Measurements from ENCODE around the gene NAGLU.

The NAGLU gene

DNA sequence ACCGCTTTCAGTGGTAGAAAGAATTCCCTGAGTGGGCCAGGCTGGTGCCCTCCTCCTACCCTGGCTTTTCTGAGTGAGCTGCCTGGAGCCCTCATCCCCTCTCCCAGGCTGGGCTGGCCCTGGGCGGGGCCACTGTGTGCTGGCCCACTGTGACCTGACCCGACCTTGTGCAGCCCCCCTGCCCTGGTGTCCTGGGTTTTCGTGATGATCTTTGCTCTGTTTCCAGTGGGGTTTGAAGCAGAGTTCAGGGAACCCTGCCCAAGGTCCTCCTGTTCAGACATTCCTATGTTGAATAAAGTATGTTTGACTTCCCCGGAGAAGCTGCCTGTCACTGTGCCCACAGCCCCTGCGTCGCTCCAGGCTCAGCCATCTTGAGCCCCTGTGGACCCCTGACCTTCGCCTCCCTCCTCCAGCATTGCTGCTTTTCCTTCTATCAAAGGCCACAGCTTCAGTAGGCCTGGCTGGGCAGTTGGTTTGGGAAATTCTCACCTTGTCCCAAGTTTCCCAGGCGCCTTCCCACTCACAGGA is 13.7 kb upstream of the NAGLU start:
- Histone ChIP-seq H3K9ac (peak overlapping the region in 1 of 11 experiments; percentile 5; a peak in 1 of 22 replicates), H3K4me1 (peaks cover 28 to 69% (median 49%) of the 10 kb centered on the region in 10 experiments)
- no peak for TF ChIP-seq Cebpa-rat (IDR thresholded peaks at IDR 0.05)

DNA sequence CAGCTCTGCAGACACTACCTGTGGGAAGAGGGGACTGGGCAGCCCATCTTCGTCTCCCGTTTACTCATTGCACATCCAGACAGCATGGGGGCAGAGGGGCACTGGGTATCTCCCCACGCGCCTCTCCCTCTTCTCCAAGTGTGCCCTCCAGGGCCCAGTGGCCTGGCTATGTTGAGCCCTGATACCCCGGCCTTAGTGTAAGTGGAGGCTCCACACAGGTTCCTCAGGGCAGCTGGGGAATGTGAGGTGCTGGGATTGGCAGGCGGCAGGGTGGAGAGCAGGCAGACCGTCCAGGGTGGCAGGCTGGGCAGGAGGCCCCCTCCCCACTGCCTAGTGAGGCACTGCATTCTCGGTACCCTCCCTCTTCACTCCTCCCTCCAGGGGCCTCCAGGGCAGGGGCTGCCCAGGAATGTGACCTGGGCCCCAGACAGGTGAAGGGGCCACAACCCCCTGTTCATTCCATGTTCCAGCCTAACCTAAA is 13.2 kb upstream of the NAGLU start:
- Histone ChIP-seq H3K27ac (no peak overlapping the region), H3K4me1 (peaks cover 28 to 64% (median 46%) of the 10 kb centered on the region in 10 experiments), H4K20me1 (peaks cover 0 to 52% (median 0%) of the 10 kb centered on the region in 11 experiments; a peak in 5 of 22 replicates)

More for the DNA sequence above, 13.7 kb upstream of the NAGLU start:
- Histone ChIP-seq H3K9me3 (replicated peaks in 1 of 11) (no peaks in the 10 kb centered on the region), H3K4me2 (no peak overlapping the region), H3K27me3 (no peaks in the 10 kb centered on the region), H4K20me1 (peaks cover 0 to 56% (median 0%) of the 10 kb centered on the region in 11 experiments; a peak in 5 of 22 replicates), H3K27ac (no peak overlapping the region), H3K36me3 (peaks cover 0 to 48% (median 0%) of the 10 kb centered on the region in 11 experiments; a peak in 7 of 22 replicates), H3K4me3 (no peak overlapping the region)

DNA sequence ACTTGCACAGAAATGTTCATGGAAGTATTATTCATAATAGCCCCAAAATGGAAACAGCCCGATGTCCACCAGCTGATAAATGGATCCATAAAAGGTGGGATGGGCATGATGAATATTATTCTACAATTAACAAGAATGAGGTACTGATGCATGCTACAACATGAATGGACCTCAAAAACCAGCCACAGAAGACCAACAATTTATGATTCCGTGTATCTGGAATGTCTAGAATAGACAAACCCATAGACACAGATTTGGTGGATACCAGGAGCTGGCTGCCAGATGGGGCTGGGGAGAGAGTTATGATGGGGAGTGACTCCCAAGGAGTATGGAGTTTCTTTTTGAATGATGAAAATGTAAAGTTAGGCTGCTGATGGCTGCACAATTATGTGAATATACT is 10.8 kb upstream of the NAGLU start:
- H3K27me3 ChIP-seq, result no peaks in the 10 kb centered on the region
- no peaks in the 10 kb centered on the region for H3K9me3 ChIP-seq (replicated peaks in 1 of 11)
- H3K4me2 ChIP-seq, result no peak overlapping the region
- no peak overlapping the region for H3K9ac ChIP-seq
- no peak for TF ChIP-seq Cebpa-rat (IDR thresholded peaks at IDR 0.05)
- no peak overlapping the region for H3K27ac ChIP-seq
- peaks cover 0 to 39% (median 0%) of the 10 kb centered on the region in 11 experiments; a peak in 7 of 22 replicates for H3K36me3 ChIP-seq
- peaks cover 16 to 60% (median 37%) of the 10 kb centered on the region in 10 experiments for H3K4me1 ChIP-seq
- peaks cover 0 to 32% (median 0%) of the 10 kb centered on the region in 11 experiments; a peak in 5 of 22 replicates for H4K20me1 ChIP-seq
- no peak overlapping the region for H3K4me3 ChIP-seq

More for the DNA sequence above, 13.2 kb upstream of the NAGLU start:
- Histone ChIP-seq H3K4me2 (no peak overlapping the region), H3K9me3 (replicated peaks in 1 of 11) (no peaks in the 10 kb centered on the region), H3K4me3 (no peak overlapping the region), H3K27me3 (no peaks in the 10 kb centered on the region), H3K36me3 (peaks cover 0 to 48% (median 0%) of the 10 kb centered on the region in 11 experiments; a peak in 7 of 22 replicates), H3K9ac (no peak overlapping the region; a peak in 1 of 22 replicates)
- no peak for TF ChIP-seq Cebpa-rat (IDR thresholded peaks at IDR 0.05)

DNA sequence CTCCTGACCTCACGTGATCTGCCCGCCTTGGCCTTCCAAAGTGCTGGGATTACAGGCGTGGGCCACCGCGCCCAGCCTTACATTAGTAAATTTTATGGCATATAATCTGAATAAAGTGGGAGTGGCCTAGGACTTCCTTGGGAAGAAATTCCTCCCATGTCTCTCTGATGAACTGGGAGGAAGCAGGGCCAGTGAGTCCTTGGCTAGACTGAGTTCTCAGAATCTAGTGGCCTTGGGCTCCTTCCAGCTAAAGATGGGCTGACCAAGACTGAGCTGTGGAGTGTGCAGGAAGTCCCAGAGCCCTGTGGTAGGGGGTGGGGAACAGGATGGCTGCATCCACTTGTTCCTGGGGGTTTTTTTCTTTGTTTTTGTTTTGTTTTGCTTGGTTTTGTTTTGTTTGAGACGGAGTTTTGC is 10.0 kb upstream of the NAGLU start:
- H3K9ac ChIP-seq, result no peak overlapping the region
- H3K27me3 ChIP-seq, result no peaks in the 10 kb centered on the region
- no peak overlapping the region for H3K27ac ChIP-seq
- H3K4me3 ChIP-seq, result no peak overlapping the region
- TF ChIP-seq Cebpa-rat (IDR thresholded peaks at IDR 0.05), result no peak
- H3K36me3 ChIP-seq, result peaks cover 0 to 32% (median 0%) of the 10 kb centered on the region in 11 experiments; a peak in 7 of 22 replicates
- H3K4me1 ChIP-seq, result peaks cover 24 to 60% (median 40%) of the 10 kb centered on the region in 10 experiments
- H3K9me3 ChIP-seq (replicated peaks in 1 of 11), result no peaks in the 10 kb centered on the region
- peaks cover 0 to 24% (median 0%) of the 10 kb centered on the region in 11 experiments; a peak in 5 of 22 replicates for H4K20me1 ChIP-seq
- H3K4me2 ChIP-seq, result peak overlapping the region in 10 of 11 experiments; percentile 31 to 59 (median 40); a peak in 14 of 22 replicates

DNA sequence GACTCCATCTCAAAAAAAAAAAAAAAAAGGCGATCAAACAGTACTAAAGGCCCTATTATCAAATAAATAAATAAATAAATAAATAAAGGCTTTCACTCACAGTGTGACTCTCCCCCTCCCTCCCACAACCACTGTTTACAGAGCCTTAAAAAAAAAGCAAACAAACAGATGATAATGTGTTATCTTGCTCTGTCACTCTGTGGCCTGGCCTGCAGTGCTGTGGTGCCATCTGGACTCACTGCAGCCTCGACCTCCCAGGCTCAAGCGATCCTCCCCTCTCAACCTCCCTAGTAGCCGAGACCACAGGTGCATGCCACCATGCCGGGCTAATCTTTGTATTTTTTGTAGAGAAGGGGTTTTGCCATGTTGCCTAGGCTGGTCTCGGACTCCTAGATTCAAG is 8.1 kb upstream of the NAGLU start:
- peaks cover 0 to 5% (median 0%) of the 10 kb centered on the region in 11 experiments; a peak in 4 of 22 replicates for H4K20me1 ChIP-seq
- peaks cover 0 to 13% (median 0%) of the 10 kb centered on the region in 11 experiments; a peak in 5 of 22 replicates for H3K36me3 ChIP-seq
- no peak overlapping the region for H3K4me2 ChIP-seq
- no peaks in the 10 kb centered on the region for H3K9me3 ChIP-seq (replicated peaks in 1 of 11)
- no peaks in the 10 kb centered on the region for H3K27me3 ChIP-seq
- no peak overlapping the region for H3K9ac ChIP-seq
- no peak overlapping the region for H3K4me3 ChIP-seq
- peaks cover 39 to 62% (median 55%) of the 10 kb centered on the region in 10 experiments for H3K4me1 ChIP-seq
- H3K27ac ChIP-seq, result no peak overlapping the region
- TF ChIP-seq Cebpa-rat (IDR thresholded peaks at IDR 0.05), result no peak

DNA sequence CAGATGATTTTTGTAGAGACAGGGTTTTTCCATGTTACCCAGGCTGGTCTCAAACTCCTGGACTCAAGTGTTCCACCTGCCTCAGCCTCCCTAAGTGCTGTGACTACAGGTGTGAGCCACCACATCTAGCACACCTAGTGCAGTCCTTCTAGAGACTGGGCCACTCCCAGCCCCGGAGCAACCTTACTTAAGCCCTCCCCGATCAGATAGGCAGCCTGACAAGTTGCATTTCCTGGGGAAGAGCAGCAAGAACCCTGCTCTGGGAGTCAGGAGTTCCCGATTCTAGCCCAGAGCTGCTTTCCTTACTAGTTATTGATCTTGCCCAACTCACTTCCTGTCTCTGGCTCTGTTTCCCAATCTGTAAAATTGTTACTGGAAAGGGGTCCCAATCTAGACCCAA is 7.0 kb upstream of the NAGLU start:
- Histone ChIP-seq H3K9me3 (replicated peaks in 1 of 11) (no peaks in the 10 kb centered on the region), H3K36me3 (peaks cover 0 to 2% (median 0%) of the 10 kb centered on the region in 11 experiments; a peak in 2 of 22 replicates), H3K4me3 (no peak overlapping the region), H4K20me1 (no peaks in the 10 kb centered on the region), H3K4me2 (peak overlapping the region in 8 of 11 experiments; percentile 14 to 89 (median 84); a peak in 13 of 22 replicates), H3K4me1 (peaks cover 43 to 71% (median 62%) of the 10 kb centered on the region in 10 experiments), H3K27ac (peak overlapping the region in 1 of 11 experiments; percentile 21; a peak in 1 of 22 replicates), H3K9ac (peak overlapping the region in 1 of 11 experiments; percentile 8; a peak in 1 of 22 replicates), H3K27me3 (no peaks in the 10 kb centered on the region)
- TF ChIP-seq Cebpa-rat (IDR thresholded peaks at IDR 0.05), result no peak

DNA sequence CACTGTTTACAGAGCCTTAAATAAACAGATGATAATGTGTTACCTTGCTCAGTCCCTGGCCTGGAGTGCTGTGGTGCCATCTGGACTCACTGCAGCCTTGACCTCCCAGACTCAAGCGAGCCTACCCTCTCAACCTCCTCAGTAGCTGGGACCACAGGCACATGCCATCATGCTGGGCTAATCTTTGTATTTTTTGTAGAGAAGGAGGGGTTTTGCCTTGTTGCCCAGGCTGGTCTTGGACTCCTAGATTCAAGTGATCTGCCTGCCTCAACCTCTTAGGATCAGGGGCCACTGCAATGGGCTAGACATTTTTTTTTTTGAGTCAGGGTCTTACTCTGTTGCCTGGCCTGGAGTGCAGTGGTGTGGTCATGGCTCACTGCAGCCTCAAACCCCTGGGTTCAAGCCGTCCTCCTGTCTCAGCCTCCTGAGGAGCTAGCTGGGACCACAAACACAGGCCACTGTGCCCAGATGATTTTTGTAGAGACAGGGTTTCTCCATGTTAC is 5.0 kb upstream of the NAGLU start:
- peaks cover 53 to 77% (median 72%) of the 10 kb centered on the region in 10 experiments for H3K4me1 ChIP-seq
- H4K20me1 ChIP-seq, result no peaks in the 10 kb centered on the region
- peak overlapping the region; percentile 78 to 96 (median 86); a peak in 19 of 22 replicates for H3K4me2 ChIP-seq
- H3K27ac ChIP-seq, result peak overlapping the region in 1 of 11 experiments; percentile 74; a peak in 3 of 22 replicates
- no peak overlapping the region; a peak in 1 of 22 replicates for H3K9ac ChIP-seq
- H3K36me3 ChIP-seq, result no peaks in the 10 kb centered on the region
- no peaks in the 10 kb centered on the region for H3K9me3 ChIP-seq (replicated peaks in 1 of 11)
- no peaks in the 10 kb centered on the region for H3K27me3 ChIP-seq
- H3K4me3 ChIP-seq, result no peak overlapping the region
- TF ChIP-seq Cebpa-rat (IDR thresholded peaks at IDR 0.05), result no peak

DNA sequence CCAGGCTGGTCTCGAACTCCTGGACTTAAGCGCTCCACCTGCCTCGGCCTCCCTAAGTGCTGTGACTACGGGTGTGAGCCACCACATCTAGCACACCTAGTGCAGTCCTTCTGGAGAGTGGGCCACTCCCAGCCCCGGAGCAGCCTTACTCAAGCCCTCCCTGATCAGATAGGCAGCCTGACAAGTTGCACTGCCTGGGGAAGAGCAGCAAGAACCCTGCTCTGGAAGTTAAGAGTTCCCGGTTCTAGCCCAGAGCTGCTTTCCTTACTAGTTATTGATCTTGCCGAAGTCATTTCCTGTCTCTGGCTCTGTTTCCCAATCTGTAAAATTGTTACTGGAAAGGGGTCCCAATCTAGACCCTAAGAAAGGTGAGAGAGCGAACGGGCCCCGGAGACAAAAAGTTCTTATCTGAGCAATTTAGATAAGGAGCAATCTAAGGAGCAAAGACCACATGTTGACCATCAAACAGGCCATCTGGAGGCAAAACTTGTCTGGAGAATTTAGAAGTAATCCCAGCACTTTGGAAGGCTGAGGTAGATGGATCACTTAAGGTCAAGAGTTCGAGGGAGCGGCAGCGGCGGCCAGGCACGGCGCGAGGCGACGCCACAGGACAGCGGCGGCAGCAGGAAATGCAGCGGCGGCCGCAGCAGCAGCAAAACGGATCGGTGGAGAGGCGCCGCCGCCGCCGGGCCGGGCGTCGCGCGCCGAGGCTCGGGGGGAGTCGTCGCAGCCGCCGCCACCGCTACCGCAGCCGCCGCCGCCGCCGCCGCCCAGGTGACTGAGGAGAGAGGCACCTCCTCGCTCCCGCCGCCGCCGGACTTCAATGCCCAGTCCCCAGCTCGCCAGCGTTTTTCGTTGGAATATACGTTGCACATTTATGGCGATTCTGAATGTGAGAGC is 4.3 kb upstream of the NAGLU start:
- Histone ChIP-seq H3K27me3 (no peaks in the 10 kb centered on the region), H3K4me1 (peaks cover 53 to 72% (median 65%) of the 10 kb centered on the region in 10 experiments), H3K9me3 (replicated peaks in 1 of 11) (no peaks in the 10 kb centered on the region), H3K4me2 (peak overlapping the region; percentile 78 to 96 (median 86)), H4K20me1 (peaks cover 0 to 2% (median 0%) of the 10 kb centered on the region in 11 experiments; a peak in 4 of 22 replicates), H3K27ac (peak overlapping the region; percentile 64 to 80 (median 76)), H3K4me3 (peak overlapping the region; percentile 52 to 72 (median 63)), H3K36me3 (no peaks in the 10 kb centered on the region), H3K9ac (peak overlapping the region; percentile 68 to 83 (median 79))
- TF ChIP-seq Cebpa-rat (IDR thresholded peaks at IDR 0.05), result no peak

Data from BLaER1 treated with 17β-estradiol and CSF1 and Interleukin-3, amounts not matched to agents 10 nM and 100 nM (cell line).